ENCODE data around the gene TNRC6B. TPM values are rescaled to one million over a fixed set of nuclear protein-coding genes. Genes with fewer than 3 reads are reported as not detected.

Gene TNRC6B
- total and polyA plus RNA-seq, 2 of the 13 experiments (the other 11 are each of a cell fraction or from before 2014, with no cell fraction given) = 8.9 to 13.2 TPM

DNA sequence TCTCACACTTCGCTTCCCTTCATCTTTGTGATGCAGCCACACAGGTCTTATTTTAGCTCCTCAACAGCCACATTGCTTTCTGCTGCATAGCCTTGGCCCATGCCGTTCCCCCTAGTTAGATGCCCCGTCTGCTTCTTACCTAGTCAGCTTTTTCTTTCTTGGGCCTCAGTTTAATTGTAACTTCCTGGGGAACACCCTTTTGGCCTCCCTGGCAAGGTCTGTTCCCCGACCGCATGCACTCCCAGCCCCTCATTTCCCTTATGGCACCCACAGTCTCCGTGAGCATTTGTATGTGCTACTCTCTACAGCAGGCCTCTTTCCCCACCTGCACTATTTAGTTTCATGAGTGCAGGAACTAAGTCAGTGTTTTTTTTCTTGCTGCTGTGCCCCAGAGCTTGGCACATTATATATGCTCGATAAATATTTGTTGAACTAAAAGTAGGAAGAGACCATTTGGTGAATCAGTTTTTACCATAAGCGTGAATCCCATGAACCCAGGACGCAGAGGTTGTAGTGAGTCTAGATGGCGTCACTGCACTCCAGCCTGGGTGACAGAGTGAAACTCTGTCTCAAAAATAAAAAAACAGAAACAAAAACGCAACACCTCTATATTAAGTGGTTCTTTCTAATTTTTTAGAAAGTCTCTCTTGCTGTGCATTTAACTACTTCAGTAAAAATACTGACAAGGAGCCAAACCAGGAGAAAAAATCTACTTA lies 38.5 kb downstream of the TNRC6B start:
- Histone ChIP-seq H4K20me1 (ENCODE audit: insufficient read depth, low read length) (peaks cover 39% of the 10 kb centered on the region), H2AFZ (ENCODE audit: low read length) (no peak overlapping the region), H3K79me2 (ENCODE audit: insufficient read depth, low read length) (peaks cover 61% of the 10 kb centered on the region), H3K36me3 (replicated peaks in 1 of 2; ENCODE audit: control insufficient read depth in 1 of 2, insufficient read depth in 2 of 2, low read length in 2 of 2) (peaks cover 0 to 2% of the 10 kb centered on the region in 2 experiments; a peak in 1 of 5 replicates), H3K4me1 (ENCODE audit: insufficient read depth, low read length) (peaks cover 43% of the 10 kb centered on the region), H3K27ac (ENCODE audit: extremely low read length, insufficient read depth, low read length) (no peak overlapping the region), H3K27me3 (ENCODE audit: control insufficient read depth in 1 of 2, insufficient read depth in 2 of 2, low read length in 2 of 2) (no peaks in the 10 kb centered on the region), H3K9me3 (ENCODE audit: low read length) (no peaks in the 10 kb centered on the region), H3K4me3 (replicated peaks in 1 of 3; ENCODE audit: insufficient read depth in 1 of 3, low read depth in 2 of 3, low read length in 3 of 3) (no peak overlapping the region), H3K4me2 (ENCODE audit: low read depth, low read length) (no peak overlapping the region), H3K9ac (ENCODE audit: insufficient read depth, low read depth, low read length) (no peak overlapping the region)
- DNase-seq (ENCODE audit: low spot score) (no peak), ATAC-seq (no peak), FAIRE-seq (no peak)
- TF ChIP-seq MAFF (IDR thresholded peaks at IDR 0.05; ENCODE audit: low read depth, low read length) (no peak), NPAS2 (CRISPR knock-in tag; IDR thresholded peaks at IDR 0.05; ENCODE audit: borderline replicate concordance) (no peak), MAFK (conservative IDR thresholded peaks at IDR 0.05 in 1 of 2, IDR thresholded peaks at IDR 0.05 in 1 of 2; ENCODE audit: low read length in 2 of 2) (0 out of 4 replicates have a peak, but pooled peaks of 1 of the 2 experiments have one; percentile 4)
- TF ChIP-seq, protein P1, sequence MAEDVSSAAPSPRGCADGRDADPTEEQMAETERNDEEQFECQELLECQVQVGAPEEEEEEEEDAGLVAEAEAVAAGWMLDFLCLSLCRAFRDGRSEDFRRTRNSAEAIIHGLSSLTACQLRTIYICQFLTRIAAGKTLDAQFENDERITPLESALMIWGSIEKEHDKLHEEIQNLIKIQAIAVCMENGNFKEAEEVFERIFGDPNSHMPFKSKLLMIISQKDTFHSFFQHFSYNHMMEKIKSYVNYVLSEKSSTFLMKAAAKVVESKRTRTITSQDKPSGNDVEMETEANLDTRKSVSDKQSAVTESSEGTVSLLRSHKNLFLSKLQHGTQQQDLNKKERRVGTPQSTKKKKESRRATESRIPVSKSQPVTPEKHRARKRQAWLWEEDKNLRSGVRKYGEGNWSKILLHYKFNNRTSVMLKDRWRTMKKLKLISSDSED (CRISPR knock-in tag; IDR thresholded peaks at IDR 0.05) = no peak
- in situ Hi-C loops (cut with HindIII; ENCODE audit: extremely low pct_ligation_motif_present, low pct_unique_long_range_greater_than_20kb) = no loop called here
- POLR2A ChIA-PET = no interaction called here
- intact Hi-C loops (cut with micrococcal nuclease; ENCODE audit: unreplicated experiment) = no loop called here
- CTCF ChIA-PET (ENCODE audit: low intra/inter-chr PET ratio, low total read pairs) = no interaction called here
- BruUV-seq (replicated peaks) = no TSS peak
- 96% methylated on average over 11 of the region's 11 CpGs for whole genome bisulfite sequencing (ENCODE audit: low lambda C conversion rate)

DNA sequence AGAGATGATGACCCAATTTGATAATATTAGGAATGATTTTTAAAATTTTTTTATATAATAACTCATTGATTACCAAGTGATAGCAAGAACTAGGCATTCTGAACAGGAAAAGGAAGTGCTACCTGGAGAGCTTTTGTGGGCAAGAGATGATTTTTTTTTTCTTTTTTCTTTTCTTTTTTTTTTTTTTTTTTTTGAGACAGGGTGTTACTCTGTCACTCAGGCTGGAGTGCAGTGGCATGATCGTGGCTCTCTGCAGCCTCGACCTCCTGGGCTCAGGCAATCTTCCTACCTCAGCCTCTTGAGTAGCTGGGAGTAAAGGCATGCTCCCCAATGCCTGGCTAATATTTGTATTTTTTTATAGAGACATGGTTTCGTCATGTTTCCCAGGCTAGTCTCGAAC lies 40.4 kb downstream of the TNRC6B start:
- POLR2A ChIA-PET = interaction anchor here (1.0 kb wide), 1 partner anchor 41 kb away, joined by 3 read pairs; the partner anchor contains the start of gene TNRC6B
- Histone ChIP-seq H3K4me2 (ENCODE audit: low read depth, low read length) (peak overlapping the region; percentile 19; the same call in 1 of the 2 replicates), H3K79me2 (ENCODE audit: insufficient read depth, low read length) (peaks cover 65% of the 10 kb centered on the region), H3K4me3 (replicated peaks in 1 of 3; ENCODE audit: insufficient read depth in 1 of 3, low read depth in 2 of 3, low read length in 3 of 3) (no peak overlapping the region), H3K27me3 (ENCODE audit: control insufficient read depth in 1 of 2, insufficient read depth in 2 of 2, low read length in 2 of 2) (no peaks in the 10 kb centered on the region), H3K9me3 (ENCODE audit: low read length) (no peaks in the 10 kb centered on the region), H3K36me3 (replicated peaks in 1 of 2; ENCODE audit: control insufficient read depth in 1 of 2, insufficient read depth in 2 of 2, low read length in 2 of 2) (peaks cover 0 to 2% of the 10 kb centered on the region in 2 experiments; a peak in 1 of 5 replicates), H3K4me1 (ENCODE audit: insufficient read depth, low read length) (peaks cover 30% of the 10 kb centered on the region), H2AFZ (ENCODE audit: low read length) (no peak overlapping the region), H3K9ac (ENCODE audit: insufficient read depth, low read depth, low read length) (no peak overlapping the region), H3K27ac (ENCODE audit: extremely low read length, insufficient read depth, low read length) (no peak overlapping the region), H4K20me1 (ENCODE audit: insufficient read depth, low read length) (peaks cover 22% of the 10 kb centered on the region)
- no TSS peak for BruUV-seq (replicated peaks)
- WGBS (ENCODE audit: low lambda C conversion rate) = 91% methylated on average over 4 of the region's 4 CpGs
- intact Hi-C loops (cut with micrococcal nuclease; ENCODE audit: unreplicated experiment) (no loop called here), in situ Hi-C loops (cut with HindIII; ENCODE audit: extremely low pct_ligation_motif_present, low pct_unique_long_range_greater_than_20kb) (no loop called here)
- no peak for DNase-seq (ENCODE audit: low spot score)
- FAIRE-seq = no peak
- TF ChIP-seq FOXA3 (CRISPR knock-in tag; IDR thresholded peaks at IDR 0.05) (no peak), CBX1 (IDR thresholded peaks at IDR 0.05; ENCODE audit: low read depth) (no peak), JARID2 (CRISPR knock-in tag; IDR thresholded peaks at IDR 0.05; ENCODE audit: insufficient replicate concordance) (no peak), ZNF335 (CRISPR knock-in tag; IDR thresholded peaks at IDR 0.05) (no peak), ZNF292 (CRISPR knock-in tag; IDR thresholded peaks at IDR 0.05; ENCODE audit: borderline replicate concordance, low read depth) (no peak)
- ATAC-seq = no peak
- CTCF ChIA-PET (ENCODE audit: low intra/inter-chr PET ratio, low total read pairs) = no interaction called here
